LoVo (cell line): ENCODE data around the gene B9D1.

ENCODE experiments used
- DNase-seq: peaks from one replicate; pipeline ENCODE4 v3.0.0-alpha.2; 2016; ENCODE audit warnings: low spot score

The B9D1 gene

DNA sequence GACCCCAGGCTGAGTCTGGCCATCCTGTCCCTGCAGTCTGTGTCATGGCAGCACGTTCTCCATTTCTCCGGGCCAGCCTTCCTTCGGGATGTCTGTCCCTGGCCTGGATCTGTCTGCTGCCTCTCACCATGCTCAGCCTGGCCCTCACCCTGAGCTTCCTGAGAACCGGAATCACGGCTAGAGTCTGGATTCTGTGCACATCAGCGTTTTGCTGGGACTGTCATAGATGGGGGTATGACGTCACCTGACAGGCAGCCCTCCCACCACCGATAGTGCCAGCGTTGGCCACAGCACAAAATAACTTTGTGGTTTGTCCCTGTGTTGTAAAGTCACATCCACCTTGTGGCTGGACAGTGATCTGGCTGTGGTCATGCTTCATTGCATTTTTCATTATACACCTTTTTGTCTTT lies 59.2 kb downstream of the B9D1 start:
- DNase-seq: no peak

DNA sequence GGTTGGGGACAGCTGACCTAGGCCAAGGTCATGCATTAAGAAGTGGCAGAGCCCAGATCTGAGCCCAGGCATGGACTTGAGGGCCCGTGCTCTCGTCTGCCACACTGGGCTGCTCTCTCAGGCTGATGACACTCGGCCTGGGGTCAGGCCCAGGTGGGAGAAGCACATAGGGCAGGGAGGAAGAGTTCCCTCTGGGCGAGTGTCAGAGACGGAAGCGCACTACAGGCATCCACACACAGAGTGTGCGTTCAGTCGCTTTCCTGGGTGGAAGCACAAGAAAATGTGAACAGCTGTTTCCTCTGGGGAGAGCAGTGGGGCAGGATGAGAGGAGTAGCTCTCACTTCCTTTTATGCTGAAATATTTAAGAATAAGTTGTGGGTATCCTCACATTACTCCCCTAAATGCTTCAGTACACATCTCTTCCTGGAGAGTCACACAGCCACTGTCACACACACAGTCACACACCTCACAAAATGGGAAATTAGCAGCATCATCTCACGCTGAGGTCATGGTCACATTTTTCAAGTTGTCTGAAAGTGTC lies 59.7 kb downstream of the B9D1 start:
- DNase-seq: no peak

DNA sequence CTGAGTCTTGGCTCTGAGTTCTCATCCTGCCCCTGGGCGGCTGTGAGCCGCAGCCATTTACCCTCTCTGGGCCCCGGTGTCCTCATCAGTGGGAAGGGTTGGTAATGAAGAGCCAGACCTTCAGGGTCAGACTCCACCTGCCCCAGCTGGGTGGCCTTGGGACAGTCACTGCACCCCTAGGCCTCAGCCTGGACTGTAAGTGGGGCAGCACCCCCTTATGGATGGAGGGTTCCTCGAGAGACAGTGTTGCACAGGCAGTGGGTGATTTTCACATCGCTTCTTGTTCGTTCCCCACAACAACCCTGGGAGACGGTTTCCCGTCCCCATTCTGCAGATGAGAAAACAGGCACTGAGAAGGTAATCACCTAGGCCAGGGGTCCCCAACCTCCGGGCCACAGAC lies 60.5 kb downstream of the B9D1 start:
- DNase-seq: no peak

DNA sequence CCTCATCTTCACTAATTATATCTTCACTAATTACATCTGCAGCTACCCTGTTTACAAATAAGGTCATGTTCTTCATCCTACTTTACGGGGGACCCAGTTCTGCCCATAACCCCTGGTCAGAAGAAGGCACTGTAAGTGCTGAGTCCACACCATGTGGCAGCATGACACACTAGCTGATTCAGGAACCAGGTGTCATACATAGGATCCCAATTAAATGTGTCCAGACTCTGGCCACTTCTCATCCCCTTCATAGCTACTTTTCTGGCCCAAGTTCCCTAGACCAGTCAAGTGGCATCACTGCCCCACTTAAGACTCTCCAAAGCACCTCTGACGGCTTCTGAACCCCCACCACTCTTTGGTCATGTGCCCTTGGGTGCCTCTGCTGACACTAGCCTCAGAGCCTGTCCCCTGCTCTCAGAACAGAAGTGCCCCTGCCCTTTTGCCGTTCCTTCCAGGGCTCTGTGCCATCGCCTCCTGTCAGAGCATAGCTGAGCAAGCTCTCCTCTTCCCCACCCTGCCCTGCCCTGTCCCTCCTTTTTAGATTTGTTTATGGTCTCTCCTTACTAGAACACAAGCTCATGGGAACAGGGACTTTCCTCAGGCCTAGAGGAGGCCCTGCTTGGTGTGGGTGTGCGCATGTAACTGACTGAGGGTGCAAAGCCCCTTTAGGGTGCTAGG lies 61.1 kb downstream of the B9D1 start:
- DNase-seq: no peak

DNA sequence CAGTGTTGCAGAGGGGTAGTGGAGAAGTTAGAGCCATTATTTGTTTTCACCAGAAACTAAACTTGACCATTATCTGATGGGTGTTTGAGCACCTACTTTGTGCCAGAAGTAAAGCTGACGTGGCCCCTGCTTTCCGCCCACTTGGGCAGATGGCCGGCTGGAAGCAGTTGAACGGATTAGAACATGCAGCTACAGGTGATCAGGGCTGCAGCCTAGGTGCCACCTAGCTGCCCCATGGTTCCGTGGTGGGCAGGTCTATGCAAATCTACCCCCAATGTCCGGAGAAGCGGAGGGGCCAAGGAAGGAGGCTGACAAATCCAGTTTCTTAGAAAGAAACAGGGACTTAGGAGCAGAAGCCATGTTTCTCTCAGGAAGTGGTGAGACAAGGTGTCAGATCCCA lies 62.7 kb downstream of the B9D1 start:
- DNase-seq: no peak

DNA sequence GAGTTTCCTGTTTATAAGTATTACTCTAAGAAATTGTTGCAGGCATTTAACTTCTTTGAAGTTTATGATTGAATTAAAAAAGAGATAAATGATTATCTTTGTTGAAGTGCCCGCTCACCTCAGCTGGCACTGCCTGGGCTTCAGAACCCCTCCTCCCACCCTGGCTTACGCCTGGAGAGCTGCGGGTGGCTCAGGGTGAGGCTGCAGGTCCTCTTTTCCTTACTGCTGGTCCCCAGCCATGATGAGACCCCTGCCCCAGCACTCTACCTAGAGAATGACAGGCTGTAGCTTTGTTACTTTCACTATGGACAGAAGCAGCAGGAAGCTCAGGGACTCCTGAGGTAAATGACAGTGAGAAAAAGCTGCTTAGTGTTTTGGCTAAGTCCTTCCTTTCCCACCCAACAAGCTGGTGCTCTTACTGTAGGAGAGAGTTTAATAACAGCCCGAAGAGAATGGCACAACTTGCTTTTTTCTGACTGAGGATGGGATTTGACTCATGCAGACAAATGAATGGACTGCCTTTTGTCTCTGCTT lies 63.2 kb downstream of the B9D1 start:
- DNase-seq: no peak

DNA sequence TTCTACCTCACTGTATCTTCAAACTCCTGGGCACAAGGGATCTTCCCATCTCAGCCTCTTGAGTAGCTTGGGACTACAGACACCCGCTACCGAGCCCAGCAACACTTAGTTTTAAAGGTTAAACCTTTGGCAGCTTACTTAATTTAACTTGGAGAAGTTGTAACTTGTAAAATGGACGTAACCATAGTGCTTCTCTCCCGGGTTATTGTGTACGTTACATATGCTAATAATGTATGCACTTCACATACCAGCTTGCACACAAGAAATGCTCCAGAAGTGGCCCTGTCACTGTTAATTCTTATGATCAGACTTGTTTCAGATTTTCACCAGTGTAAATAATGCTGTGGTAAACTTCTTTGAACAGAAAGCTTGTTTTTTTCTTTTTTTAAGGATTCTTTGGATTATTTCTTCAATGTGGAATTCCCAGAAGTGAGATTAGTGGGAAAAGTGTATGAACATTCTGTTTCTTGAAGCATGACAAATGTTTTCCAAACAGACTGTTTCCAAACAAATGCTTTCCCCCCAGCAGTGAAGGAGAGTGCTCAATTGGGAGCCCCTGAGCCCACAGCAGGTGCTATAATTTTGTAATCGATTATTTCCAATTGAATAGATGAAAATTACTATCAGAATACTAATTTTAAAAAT lies 63.8 kb downstream of the B9D1 start:
- no peak for DNase-seq

DNA sequence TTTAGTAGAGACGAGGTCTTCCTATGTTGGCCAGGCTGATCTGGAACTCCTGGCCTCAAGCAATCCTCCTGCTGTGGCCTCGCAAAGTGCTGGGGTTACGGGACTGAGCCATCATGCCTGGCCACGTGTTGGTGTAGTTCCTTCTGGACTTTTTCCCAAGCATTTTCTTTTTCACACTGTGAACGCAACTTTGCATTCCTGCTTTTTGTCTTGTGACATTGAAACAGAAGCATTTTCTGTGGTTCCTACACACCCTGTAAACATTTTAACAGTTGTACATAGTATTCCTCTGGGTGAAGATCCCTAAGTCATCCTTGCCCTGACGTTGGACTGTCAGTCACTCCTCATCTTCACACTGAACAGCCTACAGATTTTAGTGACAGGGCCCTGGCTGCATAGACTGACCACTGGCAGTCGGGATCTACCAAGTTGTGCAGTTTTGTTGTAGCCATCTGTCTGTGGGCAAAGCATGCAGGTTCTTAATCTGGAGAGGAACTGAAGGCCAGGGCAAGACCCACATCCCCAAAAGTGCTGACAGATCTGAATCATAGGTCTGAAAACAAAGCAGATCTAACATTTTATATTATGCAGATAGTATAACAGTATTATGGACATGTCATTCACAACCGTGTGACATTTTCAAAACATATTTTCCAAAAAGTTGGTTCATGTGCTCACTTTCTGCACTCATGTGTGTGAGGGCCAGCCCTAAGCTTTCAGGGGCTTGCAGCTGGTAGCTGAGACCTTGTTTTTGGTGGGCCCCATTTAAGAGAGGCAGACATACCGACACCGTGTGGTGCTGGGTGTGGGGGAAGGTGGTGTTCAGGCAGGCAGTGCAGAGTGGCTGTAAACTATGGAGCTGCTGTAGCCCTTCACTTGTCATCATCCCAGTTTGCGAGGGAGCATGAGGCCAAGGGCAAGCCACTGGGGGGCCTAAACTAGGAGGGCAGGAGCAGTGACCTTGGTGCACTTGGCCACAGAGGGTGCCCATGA lies 65.4 kb downstream of the B9D1 start:
- no peak for DNase-seq

DNA sequence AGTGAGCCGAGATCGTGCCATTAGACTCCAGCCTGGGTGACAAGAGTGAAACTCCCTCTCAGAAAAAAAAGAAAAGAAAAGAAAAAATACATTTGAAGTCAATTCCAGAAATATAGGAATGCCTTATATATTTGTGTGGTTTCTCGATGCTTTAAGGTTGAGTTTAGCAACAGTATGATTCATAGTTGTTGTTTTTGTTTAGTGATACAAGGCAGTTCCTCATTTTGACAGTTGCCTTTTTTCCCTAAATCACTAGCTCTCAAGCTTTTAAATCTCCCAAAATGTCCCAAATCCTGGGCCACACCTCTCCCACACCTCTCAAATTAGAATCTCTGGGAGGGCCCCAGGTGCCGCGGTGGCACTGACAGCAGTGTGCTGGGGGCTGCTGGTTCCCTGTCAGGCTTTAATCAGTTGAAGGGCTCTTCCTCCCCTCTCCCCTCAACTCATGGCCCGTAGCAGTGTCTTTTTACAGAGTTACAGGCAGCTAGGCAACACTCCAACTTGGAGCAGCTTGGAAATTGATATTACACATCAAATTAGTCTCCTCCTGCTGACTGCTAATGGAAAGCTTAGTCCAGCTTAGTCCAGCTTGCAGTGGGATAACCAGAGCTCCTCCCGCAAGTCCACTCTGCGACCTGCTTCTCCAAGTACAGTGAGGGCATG lies 66.9 kb downstream of the B9D1 start:
- DNase-seq: no peak

DNA sequence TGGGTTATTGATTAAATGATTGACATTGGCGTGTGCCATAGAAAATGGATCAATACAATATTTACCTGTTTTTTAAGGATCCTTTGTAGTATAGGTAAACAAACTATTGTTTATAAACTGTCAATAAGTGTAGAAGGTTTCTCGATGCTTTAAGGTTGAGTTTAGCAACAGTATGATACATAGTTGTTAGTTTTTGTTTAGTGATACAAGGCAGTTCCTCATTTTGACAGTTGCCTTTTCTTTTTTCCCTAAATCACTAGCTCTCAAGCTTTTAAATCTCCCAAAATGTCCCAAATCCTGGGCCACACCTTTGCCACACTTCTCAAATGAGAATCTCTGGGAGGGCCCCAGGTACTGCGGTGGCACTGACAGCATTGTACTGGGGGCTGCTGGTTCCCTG lies 68.1 kb downstream of the B9D1 start:
- no peak for DNase-seq
